Heart right ventricle (tissue), 16 donors: ENCODE results near the gene TMEM202. TPM values are rescaled to one million over a fixed set of nuclear protein-coding genes. Genes with fewer than 3 reads are reported as not detected.

Experiments used
- ATAC-seq, 8 donors: fragments of 200-7000 bp; cut with Tn5 transposase; one replicate each; pipeline ENCODE4 v1.9.1; 2020; ENCODE audit warnings: mild to moderate bottlenecking in 8 of 8, moderate library complexity in 8 of 8, moderate number of reproducible peaks in 1 of 8
- DNase-seq, 2 donors: peaks; one replicate each; pipeline ENCODE4 v3.0.0-alpha.2; 2020
- H3K27ac ChIP-seq, 10 donors: fragments of 200-600 bp; sonication (generic) in 2 of 10; one replicate each; pipeline versions ENCODE4 v1.5.0 to v1.8.0; 2020 to 2022; ENCODE audit warnings: mild to moderate bottlenecking in 3 of 10
- H3K27me3 ChIP-seq, 7 donors: fragments of 200-600 bp; one replicate each; pipeline ENCODE4 v1.8.0; 2021 to 2022; ENCODE audit warnings: mild to moderate bottlenecking in 2 of 7
- H3K36me3 ChIP-seq, 9 donors: fragments of 200-600 bp; sonication (generic) in 1 of 9; one replicate each; pipeline versions ENCODE4 v1.5.0 to v1.8.0; 2020 to 2022; ENCODE audit warnings: mild to moderate bottlenecking in 2 of 9
- H3K4me1 ChIP-seq, 9 donors: fragments of 200-600 bp; sonication (generic) in 1 of 9; one replicate each; pipeline versions ENCODE4 v1.5.0 to v1.8.0; 2020 to 2022; ENCODE audit warnings: mild to moderate bottlenecking in 4 of 9
- H3K4me3 ChIP-seq, 10 donors: fragments of 200-600 bp; sonication (generic) in 2 of 10; one replicate each; pipeline versions ENCODE4 v1.5.0 to v1.8.0; 2020 to 2022; ENCODE audit warnings: mild to moderate bottlenecking in 7 of 10, moderate library complexity in 2 of 10
- H3K9me3 ChIP-seq, 11 donors: fragments of 200-600 bp in 10 of 11; sonication (generic) in 2 of 11; one replicate each; pipeline versions ENCODE4 v1.5.0 to v1.8.0; 2013 to 2022; ENCODE audit warnings: mild to moderate bottlenecking in 2 of 11, control low read depth in 1 of 11, moderate library complexity in 1 of 11
- WGBS, 2 donors: extraction: QIAGEN DNeasy Blood & Tissue Kit; methylation state at CpG; one replicate each; pipeline ENCODE4 v1.1.7; 2013; ENCODE audit warnings: inconsistent platforms in 1 of 2; 5-methylcytosine and 5-hydroxymethylcytosine counted together
- intact Hi-C, 10 donors: fragments of 100-400 bp; cut with DNase I; formaldehyde crosslinking; loops; one replicate each; pipeline versions ENCODE4 v1.11.1 to v1.14.2; 2022
- polyA plus RNA-seq, 2 donors: library from polyadenylated mRNA; stranded (reverse); fragments of 200-250 nt; gene quantifications; one replicate each; pipeline ENCODE4 v1.2.3, GENCODE V29; 2013
- total RNA-seq, 10 donors: library from RNA; stranded (reverse); fragmentation: NEBNext Ultra II Directional in 3 of 10; extraction: Animal tissue kit (Norgen Biotek cat#: 25700) in 3 of 10; gene quantifications; one replicate each; pipeline versions ENCODE4 v1.2.1 to v1.2.4, GENCODE V29; 2021 to 2023
- TF ChIP-seq, protein P1 (sequence below), 9 donors: fragments of 200-600 bp; sonication (generic) in 2 of 9; IDR thresholded peaks; one replicate each; pipeline versions ENCODE4 v1.5.0 to v1.8.0; 2021 to 2022; ENCODE audit warnings: antibody characterized with exemption in 9 of 9, mild to moderate bottlenecking in 5 of 9, moderate library complexity in 1 of 9
- donor health status: Arrhythmogenic right ventricular cardiomyopathy.
- donor health status: ischemic (EF 13 %, LVEDD 7.1; RV severe dilation, severe dysfunction).
- donor health status: healthy with polysubstance abuse.
- donor health status: DM: no; HTN: yes; CAD: no.
- donor health status: DM: no; HTN: no; CAD: no.
- donor health status: ischemic (EF 25% LVEDD 6.9; RV normal size, moderate dysfunction).
- donor health status: ischemic (EF 25% LVEDD 5.7; RV mildly dilated, moderate dysfunction).
- donor health status: healthy.
- donor health status: DM: yes; HTN: yes; CAD: no.
- donor health status: Ischemic cardiomyopathy.
- donor health status: ischemic (EF 35%, LVEDD 5.7; RV mildly dilated, moderate dysfunction).
- donor health status: nonischemic (EF 11% LVEDD 7.7; RV severe dilation, severe dysfunction).
- donor health status: DM: yes; HTN: yes; CAD: no.
- donor health status: PGD.
- donor health status: ischemic (EF 29% LVEDD 5.4; RV normal size, mild dysfunction).
- donor health status: nonischemic (EF 23%, LVEDD 6.1; RV moderate dilation, normal function).

The TMEM202 gene
- total and polyA plus RNA-seq, 12 donors, result not detected

DNA sequence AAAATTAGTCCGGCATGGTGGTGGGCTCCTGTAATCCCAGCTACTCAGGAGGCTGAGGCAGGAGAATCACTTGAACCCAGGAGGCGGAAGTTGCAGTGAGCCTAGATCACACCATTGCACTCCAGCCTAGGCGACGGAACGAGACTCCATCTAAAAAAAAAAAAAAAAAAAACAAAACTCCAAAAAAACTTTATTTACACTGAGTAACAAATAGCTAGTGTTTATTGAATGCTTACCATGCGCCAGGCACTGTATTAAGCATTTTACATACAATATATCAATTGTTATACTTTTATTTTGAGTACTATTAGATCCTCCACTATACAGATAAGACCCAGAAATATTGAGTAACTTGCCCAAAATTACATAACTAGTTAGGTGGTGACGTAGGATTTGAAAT is 58.6 kb downstream of the TMEM202 start:
- ATAC-seq (no peak), DNase-seq (no peak)
- peaks cover 0 to 6% (median 0%) of the 10 kb centered on the region in 9 donors for H3K4me1 ChIP-seq
- H3K27me3 ChIP-seq, result no peaks in the 10 kb centered on the region
- H3K4me3 ChIP-seq, result no peak overlapping the region
- intact Hi-C loops, result loop anchor here in 1 of 10 donors (5.0 kb wide), 1 partner anchor 231 kb away; the partner anchor contains the start of genes BBS4 and HIGD2B
- H3K36me3 ChIP-seq, result no peaks in the 10 kb centered on the region
- TF ChIP-seq, protein P1, sequence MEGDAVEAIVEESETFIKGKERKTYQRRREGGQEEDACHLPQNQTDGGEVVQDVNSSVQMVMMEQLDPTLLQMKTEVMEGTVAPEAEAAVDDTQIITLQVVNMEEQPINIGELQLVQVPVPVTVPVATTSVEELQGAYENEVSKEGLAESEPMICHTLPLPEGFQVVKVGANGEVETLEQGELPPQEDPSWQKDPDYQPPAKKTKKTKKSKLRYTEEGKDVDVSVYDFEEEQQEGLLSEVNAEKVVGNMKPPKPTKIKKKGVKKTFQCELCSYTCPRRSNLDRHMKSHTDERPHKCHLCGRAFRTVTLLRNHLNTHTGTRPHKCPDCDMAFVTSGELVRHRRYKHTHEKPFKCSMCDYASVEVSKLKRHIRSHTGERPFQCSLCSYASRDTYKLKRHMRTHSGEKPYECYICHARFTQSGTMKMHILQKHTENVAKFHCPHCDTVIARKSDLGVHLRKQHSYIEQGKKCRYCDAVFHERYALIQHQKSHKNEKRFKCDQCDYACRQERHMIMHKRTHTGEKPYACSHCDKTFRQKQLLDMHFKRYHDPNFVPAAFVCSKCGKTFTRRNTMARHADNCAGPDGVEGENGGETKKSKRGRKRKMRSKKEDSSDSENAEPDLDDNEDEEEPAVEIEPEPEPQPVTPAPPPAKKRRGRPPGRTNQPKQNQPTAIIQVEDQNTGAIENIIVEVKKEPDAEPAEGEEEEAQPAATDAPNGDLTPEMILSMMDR (IDR thresholded peaks at IDR 0.05), result no peak
- 89 to 94% methylated on average over 7 of the region's 7 CpGs for WGBS, 2 donors
- H3K27ac ChIP-seq, result no peak overlapping the region
- H3K9me3 ChIP-seq, result no peaks in the 10 kb centered on the region

Other genes with a start within 250 kb of the TMEM202 start
- under 1 TPM in 1 of 10 donors, not detected in 9; 0.20 TPM for gene GRAMD2A, start 200.5 kb upstream of the TMEM202 start, total RNA-seq
- gene GRAMD2A, start 200.5 kb upstream of the TMEM202 start, polyA plus RNA-seq, result under 1 TPM in 1 of 2 donors, not detected in 1; 0.06 TPM
- gene PKM, start 167.1 kb upstream of the TMEM202 start, total RNA-seq, result 1,000 to 10,000 TPM in 6 of 10 donors, 100 to 1,000 TPM in 4; 851 to 1,508 (median 1,153) TPM
- 100 to 1,000 TPM; 549 to 755 TPM for gene PKM, start 167.1 kb upstream of the TMEM202 start, polyA plus RNA-seq
- gene PARP6, start 125.8 kb upstream of the TMEM202 start, total RNA-seq, result 10 to 100 TPM; 28.2 to 53.5 (median 37.6) TPM
- gene PARP6, start 125.8 kb upstream of the TMEM202 start, polyA plus RNA-seq, result 100 to 1,000 TPM in 1 of 2 donors, 10 to 100 TPM in 1; 28.5 to 113 TPM
- gene CELF6, start 78.1 kb upstream of the TMEM202 start, total RNA-seq, result 1 to 10 TPM in 2 of 10 donors, under 1 TPM in 8; 0.21 to 1.2 (median 0.72) TPM
- gene CELF6, start 78.1 kb upstream of the TMEM202 start, polyA plus RNA-seq, result 1 to 10 TPM; 1.4 to 5.1 TPM
- 100 to 1,000 TPM in 1 of 10 donors, 10 to 100 TPM in 9; 63.3 to 129 (median 77.3) TPM for gene HEXA, start 22.3 kb upstream of the TMEM202 start, total RNA-seq
- gene HEXA, start 22.3 kb upstream of the TMEM202 start, polyA plus RNA-seq, result 10 to 100 TPM; 48.8 to 83.6 TPM
- gene ARIH1, start 76.0 kb downstream of the TMEM202 start, total RNA-seq, result 100 to 1,000 TPM; 148 to 231 (median 188) TPM
- 10 to 100 TPM; 23.1 to 28.9 TPM for gene ARIH1, start 76.0 kb downstream of the TMEM202 start, polyA plus RNA-seq